Astrocyte of the spinal cord (primary cell): ENCODE results near the gene EMD.
"Not testable (repeated sequence)": the region's sequence is repeated elsewhere in the genome, so short reads cannot be mapped to it uniquely, and the experiment has no call there.

ENCODE experiments used
- DNase-seq: peaks from one replicate; pipeline ENCODE4 v3.0.0; 2011; ENCODE audit warnings: low read depth, low spot score
- H3K4me3 ChIP-seq: 2 replicates; pipeline ENCODE4 v1.5.1; 2011; ENCODE audit warnings: low read depth, mild to moderate bottlenecking, low read length, moderate library complexity
- CTCF ChIP-seq: IDR thresholded peaks from 2 replicates; pipeline ENCODE4 v1.5.1; 2012; ENCODE audit warnings: low read depth, mild to moderate bottlenecking, low read length, inconsistent platforms
- in situ Hi-C: cut with HindIII; loops from 2 replicates; pipeline ENCODE4 v1.10.0; 2017; ENCODE audit warnings: low sequenced_read_pairs

EMD gene

GRCh38 chrX:154397888-154398667, 19.0 kb downstream of the EMD start, which contains the start of gene RPL10:
Gene RPL10, plus strand, starts transcription at chrX:154398377. Its CDS starts 143 bp downstream, at chrX:154398520.
- DNase-seq = peak; percentile 97
- peak within 1 kb of the TSS; percentile 68 for H3K4me3 ChIP-seq
- no peak for TF ChIP-seq CTCF
- in situ Hi-C loops = no loop called here

- DNase-seq = peak; percentile 87
- in situ Hi-C loops = no loop called here
- peak overlapping the region; percentile 68 for H3K4me3 ChIP-seq
- peak; percentile 79 for TF ChIP-seq CTCF
These were observed 19.8 kb downstream of the EMD start for GRCh38 chrX:154398668-154399526.

- DNase-seq = no peak
- H3K4me3 ChIP-seq = peak overlapping the region; percentile 68
- in situ Hi-C loops = no loop called here
These were observed 20.7 kb downstream of the EMD start for GRCh38 chrX:154399527-154400368.

GRCh38 chrX:154400369-154400817, 21.3 kb downstream of the EMD start:
- in situ Hi-C loops, DNase-seq: not testable (repeated sequence)
- peak overlapping the region; percentile 68 for H3K4me3 ChIP-seq

More at GRCh38 chrX:154399527-154400368, 20.7 kb downstream of the EMD start:
- TF ChIP-seq CTCF = no peak

- in situ Hi-C loops = no loop called here
- TF ChIP-seq CTCF = no peak
- no peak overlapping the region for H3K4me3 ChIP-seq
- DNase-seq = no peak
These were observed 22.1 kb downstream of the EMD start for GRCh38 chrX:154401045-154401799.

- in situ Hi-C loops = no loop called here
- H3K4me3 ChIP-seq = no peak overlapping the region
- no peak for DNase-seq
- TF ChIP-seq CTCF = no peak
These were observed 23.0 kb downstream of the EMD start for GRCh38 chrX:154401918-154402621.
